ENCODE data around the gene SLC27A3.
"Not testable (repeated sequence)": the region's sequence is repeated elsewhere in the genome, so short reads cannot be mapped to it uniquely, and the experiment has no call there.

SLC27A3 gene

DNA sequence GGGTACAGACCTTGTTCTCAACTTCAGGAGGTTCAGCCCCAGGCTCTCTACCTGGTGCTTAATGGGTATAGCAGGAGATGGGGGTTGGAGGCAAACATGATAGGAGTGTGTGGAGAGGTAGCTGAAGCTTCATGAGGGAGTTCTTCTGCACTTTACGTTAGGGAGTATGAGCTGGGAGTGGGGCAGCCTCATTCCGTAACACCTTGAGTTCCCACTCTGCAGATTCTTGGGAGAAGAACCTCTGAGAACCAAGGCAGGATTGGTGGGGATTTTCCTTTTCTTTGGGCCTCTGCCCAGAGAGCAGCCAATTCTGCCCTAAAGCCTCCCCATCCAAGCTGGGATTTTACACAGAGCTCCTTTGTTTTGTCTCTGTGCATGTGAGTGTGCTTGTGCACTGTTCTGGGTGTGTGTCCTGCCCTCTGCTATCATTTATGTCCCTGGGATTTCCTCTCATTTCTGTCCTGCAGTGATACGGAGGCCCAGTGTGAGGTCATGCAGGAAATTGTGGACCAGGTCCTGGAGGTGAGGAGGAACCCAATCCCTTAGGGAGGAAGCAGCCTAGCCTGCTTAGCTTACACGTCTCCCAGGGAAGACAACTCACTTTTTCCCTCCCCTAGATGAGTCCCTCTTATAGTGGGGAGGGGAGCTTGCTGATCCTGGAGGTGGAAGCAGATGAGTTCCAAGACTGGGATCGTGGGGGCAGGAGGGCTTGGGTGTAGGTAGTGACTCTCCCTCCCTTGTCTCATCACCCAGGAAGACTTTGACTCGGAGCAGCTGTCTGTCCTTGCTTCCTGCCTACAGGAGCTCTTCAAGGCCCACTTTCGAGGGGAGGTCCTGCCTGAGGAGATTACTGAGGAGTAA lies 11.6 kb upstream of the SLC27A3 start:
- no peak for DNase-seq (ENCODE audit: low spot score)
- FAIRE-seq = no peak

DNA sequence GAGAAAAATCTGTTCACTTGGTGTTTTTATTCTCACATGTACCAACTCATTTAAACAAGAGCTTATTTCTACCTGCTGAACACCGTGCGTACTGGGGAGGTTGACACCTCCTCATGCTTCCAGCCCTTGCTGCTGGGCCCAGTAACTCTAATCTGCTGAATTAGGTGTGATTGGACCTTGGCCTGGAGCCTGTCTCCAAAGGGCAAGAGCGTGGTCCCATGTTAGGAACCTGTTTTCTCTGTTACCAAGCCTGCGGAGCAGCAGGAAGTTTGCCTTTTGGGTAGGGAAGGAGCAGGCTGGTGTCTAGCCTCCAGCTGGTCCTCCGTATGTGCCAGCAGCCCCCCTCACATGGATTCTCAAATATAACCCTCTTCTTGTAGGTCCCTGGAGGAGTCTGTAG lies 10.9 kb upstream of the SLC27A3 start:
- DNase-seq (ENCODE audit: low spot score) (no peak), FAIRE-seq (no peak)

DNA sequence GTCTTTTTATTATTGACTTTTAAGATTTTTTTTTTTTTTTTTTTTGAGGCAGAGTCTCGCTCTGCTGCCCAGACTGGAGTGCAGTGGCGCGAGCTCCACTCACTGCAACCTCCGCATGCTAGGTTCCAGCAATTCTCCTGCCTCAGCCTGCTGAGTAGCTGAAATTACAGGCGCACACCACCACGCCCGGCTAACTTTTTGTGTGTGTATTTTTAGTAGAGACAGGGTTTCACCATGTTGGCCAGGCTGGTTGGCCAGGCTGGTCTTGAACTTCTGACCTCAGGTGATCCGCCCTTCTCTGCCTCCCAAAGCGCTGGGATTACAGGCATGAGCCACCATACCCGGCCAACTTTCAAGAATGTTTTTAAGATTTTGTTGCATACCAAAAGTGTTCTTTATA lies 8.5 kb upstream of the SLC27A3 start:
- FAIRE-seq; DNase-seq (ENCODE audit: low spot score): not testable (repeated sequence)

DNA sequence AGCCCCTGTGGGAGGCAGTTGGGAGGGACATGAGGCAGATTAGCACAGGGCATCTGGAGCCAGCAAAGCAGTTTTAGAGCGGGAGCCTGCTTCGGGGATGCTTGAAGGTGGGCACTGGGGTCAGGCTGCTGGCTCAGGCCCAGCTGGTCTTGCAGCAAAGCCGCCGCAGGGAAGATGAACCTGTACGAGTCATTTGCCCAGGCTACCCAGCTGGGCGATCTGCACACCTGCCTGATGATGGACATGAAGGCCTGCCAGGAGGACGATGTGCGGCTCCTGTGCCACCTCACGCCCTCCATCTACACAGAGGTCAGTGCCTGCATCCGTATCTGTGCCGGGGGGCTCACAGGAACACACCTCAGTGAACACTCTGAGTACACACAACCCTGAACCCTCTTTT lies 7.7 kb upstream of the SLC27A3 start:
- FAIRE-seq (no peak), DNase-seq (ENCODE audit: low spot score) (no peak)

DNA sequence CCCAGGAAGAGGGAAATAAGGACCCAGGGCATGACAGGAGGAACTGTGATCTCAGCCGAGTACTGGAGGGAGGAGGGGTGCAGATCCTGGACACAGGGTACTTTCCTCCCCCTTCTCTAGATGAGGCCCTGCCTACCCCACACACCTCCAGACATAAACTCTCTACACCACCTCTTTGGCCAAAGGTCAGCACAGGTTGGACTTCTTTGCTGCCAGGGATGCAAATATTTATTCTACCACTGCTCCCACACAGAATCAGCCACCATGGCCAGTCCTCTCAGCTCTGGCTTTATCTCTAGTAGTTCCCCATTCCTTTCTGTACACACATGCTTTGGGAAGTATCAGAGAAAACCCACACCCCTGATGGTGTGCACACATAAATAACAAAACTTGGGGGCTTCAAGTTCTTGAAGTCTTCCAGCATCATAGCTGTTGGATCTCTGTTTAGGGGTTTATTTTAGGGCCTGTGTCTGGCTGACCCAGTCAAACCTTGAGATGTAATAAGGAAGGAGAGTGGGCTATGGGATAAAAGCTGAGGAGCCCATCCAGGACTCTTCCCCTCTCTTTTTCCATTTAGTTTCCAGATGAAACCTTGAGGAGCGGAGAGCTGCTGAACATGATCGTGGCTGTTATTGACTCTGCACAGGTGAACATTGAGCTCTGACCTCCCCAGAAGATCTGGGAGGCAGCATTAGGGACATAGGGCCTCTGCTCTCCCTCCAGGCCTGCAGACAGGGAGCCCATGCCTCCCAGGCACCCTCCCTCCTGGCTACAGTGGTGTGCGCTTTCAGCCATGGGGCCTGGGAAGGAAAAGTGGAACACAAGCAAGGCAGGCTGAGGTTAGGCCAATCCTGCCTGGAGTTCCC lies 6.7 kb upstream of the SLC27A3 start:
- no peak for DNase-seq (ENCODE audit: low spot score)

DNA sequence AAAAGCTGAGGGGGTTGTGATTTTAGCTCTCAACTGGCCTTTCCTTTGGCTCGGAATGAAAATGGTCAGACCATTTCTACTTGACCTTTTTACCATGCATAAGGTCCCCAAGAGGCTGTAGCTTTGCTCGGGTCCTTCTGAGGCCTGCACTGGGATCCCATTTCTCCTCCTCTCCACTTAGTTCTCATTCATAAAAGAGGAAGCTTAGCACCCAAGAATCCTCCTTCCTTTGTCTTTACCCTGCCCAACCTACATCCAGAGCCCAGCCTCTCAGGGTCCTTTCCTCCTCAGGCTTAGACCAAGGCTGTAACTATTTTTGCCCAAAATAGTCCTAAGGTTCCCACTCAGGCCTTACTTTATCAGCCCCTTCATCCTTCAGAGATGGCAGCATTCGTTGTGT lies 6.0 kb upstream of the SLC27A3 start:
- no peak for FAIRE-seq
- DNase-seq (ENCODE audit: low spot score) = no peak

More for the DNA sequence above, 6.7 kb upstream of the SLC27A3 start:
- no peak for FAIRE-seq

DNA sequence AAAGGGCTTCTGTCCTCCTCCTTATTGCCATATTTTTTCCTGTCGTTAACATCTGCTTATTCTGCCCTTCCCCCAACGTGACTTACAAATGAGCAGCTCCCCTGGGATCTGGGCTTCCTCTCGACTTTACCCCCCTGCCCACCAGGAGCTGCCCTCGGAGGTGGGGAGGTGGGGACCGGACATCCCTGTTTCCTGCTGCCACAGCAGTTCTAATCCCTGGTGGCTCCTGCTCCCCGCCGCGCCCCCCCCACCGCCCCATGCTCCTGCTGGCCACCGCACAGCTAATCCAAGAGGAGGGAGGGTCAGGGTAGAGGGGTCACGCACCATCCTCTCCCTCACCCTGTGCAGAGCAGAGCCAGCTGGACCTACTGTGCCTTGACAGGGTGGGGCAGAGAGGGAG lies 4.4 kb upstream of the SLC27A3 start:
- FAIRE-seq (no peak), DNase-seq (ENCODE audit: low spot score) (no peak)

DNA sequence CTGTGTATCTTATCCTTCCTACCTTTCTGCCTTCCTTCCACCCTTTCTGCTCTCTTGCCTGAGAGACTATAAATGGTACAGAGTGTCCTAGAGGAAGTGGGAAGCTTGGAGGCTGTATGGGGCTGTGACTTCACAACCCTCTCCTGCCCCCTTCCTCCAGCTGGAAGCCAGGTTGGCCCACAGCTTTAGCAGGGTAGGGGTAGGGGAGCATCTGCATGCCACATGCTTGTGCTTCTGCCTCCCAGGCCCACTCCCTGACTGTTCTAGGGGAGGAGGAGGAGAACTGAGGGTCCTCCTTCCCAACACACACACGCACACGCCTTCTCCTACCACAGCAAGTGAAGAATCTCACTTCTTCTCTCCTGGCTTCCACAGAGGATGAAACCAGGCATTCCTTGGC lies 3.9 kb upstream of the SLC27A3 start:
- DNase-seq (ENCODE audit: low spot score) (no peak), FAIRE-seq (no peak)

DNA sequence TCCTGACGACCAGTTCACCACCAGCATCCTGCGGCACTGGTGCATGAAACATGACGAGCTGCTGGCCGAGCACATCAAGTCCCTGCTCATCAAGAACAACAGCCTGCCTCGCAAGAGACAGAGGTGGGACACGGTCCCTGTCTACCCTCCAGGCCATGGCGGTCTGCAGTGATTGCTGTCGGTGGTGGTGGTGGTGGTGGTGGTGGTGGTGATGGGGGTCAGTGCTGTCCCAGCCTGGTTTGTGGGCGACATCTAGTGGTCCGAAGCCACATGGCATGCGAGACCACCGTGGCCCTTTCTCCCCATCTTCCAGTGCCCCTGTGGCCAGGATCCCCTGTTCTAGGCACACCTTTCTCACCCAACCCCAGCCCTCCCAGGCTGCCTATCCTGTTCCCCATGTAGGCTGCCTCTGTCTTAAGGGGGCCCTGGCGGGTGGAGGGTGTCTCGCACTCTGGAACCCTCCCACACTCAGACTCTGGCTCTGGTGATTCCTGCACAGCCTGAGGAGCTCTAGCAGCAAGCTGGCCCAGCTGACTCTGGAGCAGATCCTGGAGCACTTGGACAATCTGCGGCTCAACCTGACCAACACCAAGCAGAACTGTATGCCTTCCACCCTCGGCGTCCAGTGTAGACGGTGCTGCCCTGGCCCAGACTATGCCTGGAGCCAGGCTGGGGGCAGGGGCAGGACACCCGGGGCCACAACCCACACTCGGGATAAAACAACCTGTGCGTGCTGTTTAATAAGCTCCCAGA lies 3.2 kb upstream of the SLC27A3 start:
- FAIRE-seq (peak; percentile 48), DNase-seq (ENCODE audit: low spot score) (peak; percentile 33)

DNA sequence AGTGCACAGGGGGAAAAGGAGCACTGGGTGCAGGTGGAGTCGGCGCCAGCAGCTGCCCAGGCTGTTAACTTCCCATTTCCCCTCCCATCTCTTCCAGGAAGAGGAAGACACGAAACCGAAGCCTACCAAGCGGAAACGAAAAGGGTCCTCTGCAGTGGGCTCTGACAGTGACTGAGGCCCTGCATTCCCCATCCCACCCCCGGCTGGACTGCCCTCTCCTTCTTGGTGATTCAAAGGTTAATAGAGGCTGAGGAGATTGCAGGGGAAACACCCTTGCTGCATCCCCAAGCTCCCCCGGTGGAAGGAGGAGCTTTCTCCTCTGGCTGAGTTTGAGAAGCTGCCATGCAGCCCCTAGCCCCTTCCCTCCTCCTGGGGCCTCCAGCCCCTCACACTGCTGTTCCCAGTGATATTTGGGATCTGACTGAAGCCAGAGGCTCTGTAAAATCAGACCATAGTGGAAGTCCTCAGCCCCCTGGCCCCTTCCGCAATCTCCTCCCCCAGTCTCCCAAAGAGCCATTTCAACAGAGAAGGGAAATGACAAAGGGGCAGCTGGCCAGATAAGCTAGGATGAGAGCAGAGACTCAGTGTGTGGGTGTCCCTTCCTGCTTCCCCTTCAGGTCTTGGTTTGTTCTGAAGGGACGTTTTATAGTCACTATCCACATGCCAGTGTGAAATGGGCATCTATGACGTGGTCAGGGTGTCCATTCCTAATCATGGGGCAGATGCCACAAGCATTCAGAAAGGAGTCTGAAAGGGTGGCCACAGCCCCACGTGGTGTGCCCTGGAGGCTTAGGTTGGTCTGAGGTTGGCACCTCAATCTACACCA lies 1.9 kb upstream of the SLC27A3 start:
- no peak for FAIRE-seq

DNA sequence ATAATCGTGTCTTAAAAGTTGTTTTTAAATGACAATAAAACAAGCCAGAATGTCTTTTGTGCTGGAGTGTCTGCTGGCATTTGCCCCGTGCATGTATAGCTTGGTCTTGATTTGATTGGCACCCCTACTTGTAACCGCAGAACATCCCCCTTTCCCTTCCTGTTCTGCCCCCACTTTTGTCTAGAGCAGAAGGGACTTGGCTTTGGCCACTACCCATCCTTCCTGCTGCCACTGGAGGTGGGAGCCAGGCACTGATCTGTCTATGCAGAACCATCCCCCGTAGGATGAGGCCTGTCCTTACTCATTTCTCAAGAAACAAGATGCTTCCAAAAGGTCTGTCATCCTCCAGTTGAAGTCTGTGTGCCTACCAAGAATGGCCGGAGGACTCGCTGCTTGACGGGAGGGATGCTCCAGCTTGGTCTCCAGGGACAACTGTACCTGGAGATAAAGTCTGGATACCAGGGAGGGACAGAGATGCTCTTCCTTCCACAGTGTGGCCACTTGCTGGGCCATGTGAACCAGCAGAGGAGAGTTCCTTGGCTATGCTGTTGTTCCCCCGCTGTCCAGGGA lies 1.1 kb upstream of the SLC27A3 start:
- no peak for FAIRE-seq

More for the DNA sequence above, 1.9 kb upstream of the SLC27A3 start:
- no peak for DNase-seq (ENCODE audit: low spot score)

DNA sequence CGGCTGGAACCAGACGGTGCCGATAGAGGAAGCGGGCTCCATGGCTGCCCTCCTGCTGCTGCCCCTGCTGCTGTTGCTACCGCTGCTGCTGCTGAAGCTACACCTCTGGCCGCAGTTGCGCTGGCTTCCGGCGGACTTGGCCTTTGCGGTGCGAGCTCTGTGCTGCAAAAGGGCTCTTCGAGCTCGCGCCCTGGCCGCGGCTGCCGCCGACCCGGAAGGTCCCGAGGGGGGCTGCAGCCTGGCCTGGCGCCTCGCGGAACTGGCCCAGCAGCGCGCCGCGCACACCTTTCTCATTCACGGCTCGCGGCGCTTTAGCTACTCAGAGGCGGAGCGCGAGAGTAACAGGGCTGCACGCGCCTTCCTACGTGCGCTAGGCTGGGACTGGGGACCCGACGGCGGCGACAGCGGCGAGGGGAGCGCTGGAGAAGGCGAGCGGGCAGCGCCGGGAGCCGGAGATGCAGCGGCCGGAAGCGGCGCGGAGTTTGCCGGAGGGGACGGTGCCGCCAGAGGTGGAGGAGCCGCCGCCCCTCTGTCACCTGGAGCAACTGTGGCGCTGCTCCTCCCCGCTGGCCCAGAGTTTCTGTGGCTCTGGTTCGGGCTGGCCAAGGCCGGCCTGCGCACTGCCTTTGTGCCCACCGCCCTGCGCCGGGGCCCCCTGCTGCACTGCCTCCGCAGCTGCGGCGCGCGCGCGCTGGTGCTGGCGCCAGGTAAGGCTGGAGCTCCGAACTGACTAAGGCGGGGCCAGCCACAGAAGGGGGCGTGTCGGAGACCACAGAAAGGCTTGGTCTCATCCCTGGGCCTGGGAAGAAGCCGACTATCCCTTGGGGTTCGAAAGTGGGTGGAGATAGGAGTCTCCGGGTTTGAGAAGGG lies 486 bp downstream of the SLC27A3 start:
- no peak for DNase-seq (ENCODE audit: low spot score)
- FAIRE-seq = no peak

More for the DNA sequence above, 1.1 kb upstream of the SLC27A3 start:
- no peak for DNase-seq (ENCODE audit: low spot score)

DNA sequence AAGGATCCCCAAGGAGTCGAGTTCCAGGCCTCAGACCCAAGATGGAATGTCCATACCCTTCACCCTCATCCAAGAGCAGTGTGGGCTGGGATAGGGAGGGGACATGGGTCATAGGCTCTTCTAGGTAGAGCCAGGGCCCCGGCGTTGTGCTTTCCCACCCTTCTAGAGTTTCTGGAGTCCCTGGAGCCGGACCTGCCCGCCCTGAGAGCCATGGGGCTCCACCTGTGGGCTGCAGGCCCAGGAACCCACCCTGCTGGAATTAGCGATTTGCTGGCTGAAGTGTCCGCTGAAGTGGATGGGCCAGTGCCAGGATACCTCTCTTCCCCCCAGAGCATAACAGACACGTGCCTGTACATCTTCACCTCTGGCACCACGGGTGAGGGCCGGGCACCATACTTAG lies 1.1 kb downstream of the SLC27A3 start:
- no peak for DNase-seq (ENCODE audit: low spot score)
- FAIRE-seq = no peak

DNA sequence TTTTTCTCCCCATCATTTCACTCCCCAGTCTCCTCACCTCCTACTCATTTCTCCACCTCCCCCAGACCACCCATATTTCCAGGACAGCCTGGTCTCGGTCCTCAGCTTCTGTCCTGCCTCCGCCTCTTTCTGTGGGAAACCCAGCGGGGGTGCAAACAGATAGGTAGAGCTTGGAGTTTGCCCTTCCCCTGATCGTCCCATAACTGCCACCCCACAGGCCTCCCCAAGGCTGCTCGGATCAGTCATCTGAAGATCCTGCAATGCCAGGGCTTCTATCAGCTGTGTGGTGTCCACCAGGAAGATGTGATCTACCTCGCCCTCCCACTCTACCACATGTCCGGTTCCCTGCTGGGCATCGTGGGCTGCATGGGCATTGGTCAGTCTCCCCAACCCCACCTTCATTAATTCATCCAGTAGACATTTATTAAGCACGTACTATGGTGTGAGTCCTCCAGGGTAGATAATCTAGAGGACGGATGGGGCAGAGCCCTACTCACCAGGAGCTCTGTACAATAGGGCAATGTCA lies 1.7 kb downstream of the SLC27A3 start:
- DNase-seq (ENCODE audit: low spot score) (no peak), FAIRE-seq (no peak)

DNA sequence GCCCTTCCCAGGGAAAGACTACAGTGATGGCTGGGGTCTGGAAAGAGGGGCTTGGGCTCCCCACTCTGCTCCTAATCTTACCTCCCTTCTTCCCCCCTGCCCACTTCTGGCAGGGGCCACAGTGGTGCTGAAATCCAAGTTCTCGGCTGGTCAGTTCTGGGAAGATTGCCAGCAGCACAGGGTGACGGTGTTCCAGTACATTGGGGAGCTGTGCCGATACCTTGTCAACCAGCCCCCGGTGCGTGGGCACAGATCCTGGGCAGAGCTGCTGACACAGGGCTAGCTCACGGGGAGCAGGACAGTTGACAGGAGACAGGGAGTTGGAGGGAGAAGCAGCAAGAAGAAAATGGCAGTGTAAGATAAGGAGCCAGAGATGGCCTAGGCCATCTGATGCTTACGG lies 2.4 kb downstream of the SLC27A3 start:
- DNase-seq (ENCODE audit: low spot score) = no peak
- no peak for FAIRE-seq

DNA sequence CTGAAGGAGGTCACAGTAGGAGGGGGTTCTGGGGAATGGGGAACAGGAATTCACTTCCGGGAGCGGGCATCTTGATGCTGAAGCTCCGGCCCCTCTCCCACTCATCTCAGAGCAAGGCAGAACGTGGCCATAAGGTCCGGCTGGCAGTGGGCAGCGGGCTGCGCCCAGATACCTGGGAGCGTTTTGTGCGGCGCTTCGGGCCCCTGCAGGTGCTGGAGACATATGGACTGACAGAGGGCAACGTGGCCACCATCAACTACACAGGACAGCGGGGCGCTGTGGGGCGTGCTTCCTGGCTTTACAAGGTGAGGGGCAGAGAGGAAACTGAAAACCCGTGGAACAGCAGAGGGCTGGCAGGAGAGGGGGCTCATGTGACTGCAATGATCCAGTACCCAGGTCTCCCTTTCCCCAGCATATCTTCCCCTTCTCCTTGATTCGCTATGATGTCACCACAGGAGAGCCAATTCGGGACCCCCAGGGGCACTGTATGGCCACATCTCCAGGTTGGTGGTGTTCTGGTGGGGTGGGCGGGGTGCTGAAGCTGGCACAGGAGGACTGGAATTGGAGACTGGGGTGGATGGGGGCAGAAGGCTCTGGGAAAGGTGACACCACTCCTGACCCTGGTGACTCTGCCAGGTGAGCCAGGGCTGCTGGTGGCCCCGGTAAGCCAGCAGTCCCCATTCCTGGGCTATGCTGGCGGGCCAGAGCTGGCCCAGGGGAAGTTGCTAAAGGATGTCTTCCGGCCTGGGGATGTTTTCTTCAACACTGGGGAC lies 3.0 kb downstream of the SLC27A3 start:
- DNase-seq (ENCODE audit: low spot score) = no peak
- FAIRE-seq = no peak

DNA sequence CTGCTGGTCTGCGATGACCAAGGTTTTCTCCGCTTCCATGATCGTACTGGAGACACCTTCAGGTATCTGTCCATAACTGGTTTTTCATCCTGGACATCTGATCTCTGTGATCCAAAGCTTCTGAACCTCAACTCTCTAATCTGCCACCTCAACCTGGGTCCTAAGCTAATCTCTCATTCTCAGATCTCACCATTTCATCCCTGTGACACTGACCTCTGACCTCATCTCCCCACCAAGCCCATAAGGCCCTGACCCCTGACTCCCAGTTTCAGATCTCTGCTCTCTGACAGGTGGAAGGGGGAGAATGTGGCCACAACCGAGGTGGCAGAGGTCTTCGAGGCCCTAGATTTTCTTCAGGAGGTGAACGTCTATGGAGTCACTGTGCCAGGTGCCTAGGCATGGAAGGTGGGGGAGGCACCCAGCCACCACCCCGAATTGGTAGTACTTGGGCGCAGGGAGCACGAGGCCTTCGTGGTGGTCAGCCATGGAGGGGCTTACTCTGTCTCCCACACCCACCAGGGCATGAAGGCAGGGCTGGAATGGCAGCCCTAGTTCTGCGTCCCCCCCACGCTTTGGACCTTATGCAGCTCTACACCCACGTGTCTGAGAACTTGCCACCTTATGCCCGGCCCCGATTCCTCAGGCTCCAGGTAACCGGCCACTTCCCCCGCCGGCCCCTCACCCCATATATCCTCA lies 3.8 kb downstream of the SLC27A3 start:
- FAIRE-seq (no peak), DNase-seq (ENCODE audit: low spot score) (no peak)

Data from urothelium cell line (cell line).